Measurements from ENCODE around the gene SEMA3E.

SEMA3E gene

DNA sequence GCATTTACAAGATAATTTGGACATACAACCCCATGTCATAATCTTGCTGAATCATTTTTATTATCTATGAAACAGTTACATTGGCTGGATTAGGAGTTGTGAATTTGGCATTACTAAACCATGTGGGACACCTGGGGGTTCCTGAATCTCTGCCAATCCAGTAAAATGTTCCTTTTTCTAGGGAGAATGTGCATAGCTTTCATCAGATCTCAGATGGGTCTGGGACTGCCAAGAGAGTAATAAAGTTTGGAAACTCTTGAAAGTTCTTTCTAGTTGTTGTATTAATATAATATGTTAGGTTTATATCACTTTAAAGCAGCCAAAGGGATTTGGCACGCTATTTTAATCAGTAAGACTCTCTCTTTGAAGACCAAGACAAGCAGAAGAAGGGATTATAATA, 62.7 kb downstream of the SEMA3E start:
- no peak for DNase-seq (ENCODE audit: low spot score)
- TF ChIP-seq, protein P1, sequence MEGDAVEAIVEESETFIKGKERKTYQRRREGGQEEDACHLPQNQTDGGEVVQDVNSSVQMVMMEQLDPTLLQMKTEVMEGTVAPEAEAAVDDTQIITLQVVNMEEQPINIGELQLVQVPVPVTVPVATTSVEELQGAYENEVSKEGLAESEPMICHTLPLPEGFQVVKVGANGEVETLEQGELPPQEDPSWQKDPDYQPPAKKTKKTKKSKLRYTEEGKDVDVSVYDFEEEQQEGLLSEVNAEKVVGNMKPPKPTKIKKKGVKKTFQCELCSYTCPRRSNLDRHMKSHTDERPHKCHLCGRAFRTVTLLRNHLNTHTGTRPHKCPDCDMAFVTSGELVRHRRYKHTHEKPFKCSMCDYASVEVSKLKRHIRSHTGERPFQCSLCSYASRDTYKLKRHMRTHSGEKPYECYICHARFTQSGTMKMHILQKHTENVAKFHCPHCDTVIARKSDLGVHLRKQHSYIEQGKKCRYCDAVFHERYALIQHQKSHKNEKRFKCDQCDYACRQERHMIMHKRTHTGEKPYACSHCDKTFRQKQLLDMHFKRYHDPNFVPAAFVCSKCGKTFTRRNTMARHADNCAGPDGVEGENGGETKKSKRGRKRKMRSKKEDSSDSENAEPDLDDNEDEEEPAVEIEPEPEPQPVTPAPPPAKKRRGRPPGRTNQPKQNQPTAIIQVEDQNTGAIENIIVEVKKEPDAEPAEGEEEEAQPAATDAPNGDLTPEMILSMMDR (IDR thresholded peaks at IDR 0.05; ENCODE audit: extremely low read depth, missing control alignments): no peak

DNA sequence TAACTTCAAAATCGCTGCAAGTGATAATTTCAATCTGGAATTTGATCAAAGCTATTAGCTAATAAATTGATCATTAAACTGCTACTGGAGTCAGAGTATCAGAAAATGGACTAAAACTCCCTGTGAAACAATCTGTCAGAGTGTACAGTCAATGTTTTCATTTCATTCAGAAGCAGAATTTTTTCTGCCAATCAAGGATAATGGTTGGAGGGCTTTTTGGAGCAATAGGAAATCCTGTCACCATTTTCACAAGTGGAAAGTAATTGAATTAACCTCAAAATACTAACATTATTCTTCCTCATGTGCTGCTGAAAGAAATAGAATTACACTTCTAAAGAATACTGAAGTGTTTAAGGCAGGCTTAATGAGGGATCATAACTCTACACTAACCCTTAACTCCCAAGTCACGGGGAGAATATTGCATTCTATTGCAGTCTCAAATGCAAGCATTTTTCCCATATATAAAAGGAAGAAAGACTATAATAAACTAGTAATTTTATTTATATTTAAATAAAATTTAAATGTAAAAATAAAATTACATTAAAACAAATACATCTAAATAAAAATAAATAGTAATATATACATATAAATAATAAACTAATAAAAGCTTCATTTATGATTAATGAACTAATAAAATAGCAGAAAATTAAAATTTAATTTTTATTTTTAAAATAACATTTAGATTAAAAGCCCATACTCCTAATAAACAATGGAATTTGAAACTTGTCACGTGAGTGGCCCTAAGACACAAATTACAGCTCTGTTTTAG, 67.1 kb downstream of the SEMA3E start:
- no peak for DNase-seq (ENCODE audit: low spot score)
- TF ChIP-seq, protein P1 (IDR thresholded peaks at IDR 0.05; ENCODE audit: extremely low read depth, missing control alignments): no peak

DNA sequence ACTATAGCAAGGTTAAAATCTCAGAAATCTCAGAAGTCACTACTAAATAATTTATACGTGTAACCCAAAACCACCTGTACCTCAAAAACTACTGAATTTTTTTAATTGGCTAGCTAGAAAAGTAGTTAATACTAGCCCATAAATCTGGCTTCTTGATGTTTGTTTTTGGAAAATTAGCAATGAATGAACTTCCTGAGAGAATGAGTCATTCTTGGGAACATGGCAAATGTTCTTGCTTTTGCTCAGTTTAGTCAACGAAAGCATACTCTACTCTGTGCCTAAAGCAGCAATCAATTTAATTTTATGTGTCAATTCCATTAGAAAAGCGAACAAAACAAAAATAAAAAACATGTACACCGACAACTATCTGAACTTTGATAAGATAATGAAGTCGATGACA, 69.2 kb downstream of the SEMA3E start:
- no peak for DNase-seq (ENCODE audit: low spot score)
- TF ChIP-seq, protein P1 (IDR thresholded peaks at IDR 0.05; ENCODE audit: extremely low read depth, missing control alignments): no peak

DNA sequence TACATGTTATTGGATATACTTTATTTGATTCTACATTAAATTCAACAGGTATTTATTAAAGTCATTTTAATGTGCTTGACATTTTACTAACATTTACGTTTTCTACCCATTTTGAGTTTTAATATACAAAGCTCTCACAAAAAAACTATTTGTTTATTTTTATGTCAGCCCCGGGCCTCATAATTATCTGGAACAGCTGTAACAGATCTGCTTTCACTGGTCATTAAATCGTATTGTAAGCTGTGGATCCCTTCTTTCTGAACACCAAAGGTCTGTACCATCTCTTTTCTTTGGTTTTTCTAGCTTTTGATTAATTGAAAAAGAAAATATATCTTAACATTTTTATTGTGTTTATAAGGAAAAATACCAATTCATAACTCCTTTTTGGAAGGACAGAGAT, 73.5 kb downstream of the SEMA3E start:
- no peak for DNase-seq (ENCODE audit: low spot score)
- TF ChIP-seq, protein P1 (IDR thresholded peaks at IDR 0.05; ENCODE audit: extremely low read depth, missing control alignments): no peak

DNA sequence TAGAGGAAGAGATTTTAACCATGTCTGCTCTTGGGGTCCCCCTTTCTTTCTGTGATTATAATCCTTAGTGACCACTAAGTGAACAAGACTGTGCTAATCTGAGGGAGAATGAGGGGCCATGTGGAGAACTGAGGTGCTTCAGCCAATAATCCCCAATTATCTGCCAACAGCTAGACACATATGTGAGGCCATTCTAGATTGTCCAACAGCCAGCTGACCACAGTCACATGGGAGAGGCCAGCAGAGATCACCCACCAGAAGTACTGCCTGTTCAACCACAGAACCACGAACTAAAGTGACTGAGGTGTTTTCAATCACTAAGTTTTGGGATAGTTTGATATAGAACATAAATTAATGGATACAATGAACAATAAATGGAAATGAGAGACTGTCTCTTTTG, 74.3 kb downstream of the SEMA3E start:
- TF ChIP-seq, protein P1 (IDR thresholded peaks at IDR 0.05; ENCODE audit: extremely low read depth, missing control alignments): no peak
- no peak for DNase-seq (ENCODE audit: low spot score)

DNA sequence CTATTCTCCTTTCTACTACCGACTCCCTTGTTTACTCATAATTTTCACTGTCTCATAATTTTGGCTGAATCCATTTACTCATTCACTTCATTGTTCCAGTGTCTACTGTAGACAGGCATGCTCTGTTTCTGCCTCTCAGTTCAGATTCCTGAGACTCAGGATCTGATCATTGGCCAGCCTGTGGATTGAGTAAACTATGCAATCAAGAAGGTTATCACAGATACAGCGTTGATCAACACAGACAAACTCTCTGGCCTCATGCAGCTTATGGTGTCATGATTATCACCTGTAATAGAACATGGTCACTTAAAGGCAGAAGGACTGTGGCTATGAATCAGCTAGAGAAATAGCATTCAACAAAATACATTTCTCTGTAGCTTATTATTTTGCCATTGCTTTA, 86.0 kb downstream of the SEMA3E start:
- TF ChIP-seq, protein P1 (IDR thresholded peaks at IDR 0.05; ENCODE audit: extremely low read depth, missing control alignments): no peak
- DNase-seq (ENCODE audit: low spot score): no peak

DNA sequence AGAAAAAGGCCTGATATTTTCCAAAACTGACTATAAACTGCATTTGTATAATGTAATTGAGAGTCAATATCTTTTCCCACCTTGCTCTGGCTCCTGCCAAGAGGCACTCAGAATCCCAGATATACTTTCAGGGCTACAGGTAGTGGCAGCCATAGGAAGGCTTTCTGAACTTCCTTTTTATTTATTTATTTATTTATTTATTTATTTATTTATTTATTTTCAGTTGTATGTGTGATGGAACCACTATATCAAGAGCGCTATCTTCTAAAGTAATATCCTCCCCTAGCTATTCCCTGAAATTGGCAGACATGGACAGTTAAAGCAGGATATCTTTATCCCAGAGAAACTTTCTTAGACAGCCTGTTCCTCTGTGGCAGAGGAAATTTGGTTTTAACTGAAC, 86.7 kb downstream of the SEMA3E start:
- no peak for DNase-seq (ENCODE audit: low spot score)
- TF ChIP-seq, protein P1 (IDR thresholded peaks at IDR 0.05; ENCODE audit: extremely low read depth, missing control alignments): no peak

All from GM20000 (cell line).